SK-N-SH treated with all-trans-retinoic acid at 6 μM for 48 hours (cell line): ENCODE measurements around the gene SARS1.

Experiments used
- ATAC-seq: fragments of 200-7000 bp; cut with Tn5 transposase; 3 replicates; pipeline ENCODE4 v1.9.1; 2020; ENCODE audit warnings: mild to moderate bottlenecking, moderate library complexity
- ARNTL ChIP-seq: fragments of 450-650 bp; formaldehyde crosslinking; IDR thresholded peaks from 2 replicates; pipeline ENCODE4 v1.5.0; 2020; ENCODE audit warnings: low read depth, mild to moderate bottlenecking, moderate library complexity, borderline replicate concordance
- BACH2 ChIP-seq: fragments of 250-450 bp; sonication (Bioruptor Pico); IDR thresholded peaks from 2 replicates; pipeline ENCODE4 v1.9.0; 2021; ENCODE audit warnings: mild to moderate bottlenecking, borderline replicate concordance
- CSDC2 ChIP-seq: fragments of 250-450 bp; sonication (Bioruptor Pico); IDR thresholded peaks from 2 replicates; pipeline ENCODE4 v1.5.0; 2020; ENCODE audit warnings: mild to moderate bottlenecking, moderate library complexity
- ESRRG ChIP-seq: fragments of 250-450 bp; sonication (Bioruptor Pico); IDR thresholded peaks from 2 replicates; pipeline ENCODE4 v1.6.1; 2021; ENCODE audit warnings: mild to moderate bottlenecking
- ISL1 ChIP-seq: fragments of 250-450 bp; sonication (Bioruptor Pico); IDR thresholded peaks from 2 replicates; pipeline ENCODE4 v2.1.2; 2022; ENCODE audit warnings: mild to moderate bottlenecking, moderate library complexity
- PPARA ChIP-seq: fragments of 250-450 bp; sonication (Bioruptor Pico); IDR thresholded peaks from 2 replicates; pipeline ENCODE4 v1.5.0; 2020; ENCODE audit warnings: mild to moderate bottlenecking, borderline replicate concordance
- RARB ChIP-seq: fragments of 250-450 bp; sonication (Bioruptor Pico); IDR thresholded peaks from 2 replicates; pipeline ENCODE4 v1.8.0; 2021; ENCODE audit warnings: mild to moderate bottlenecking, moderate library complexity
- SNAI2 ChIP-seq: fragments of 250-450 bp; sonication (Bioruptor Pico); IDR thresholded peaks from 2 replicates; pipeline ENCODE4 v1.5.0; 2020; ENCODE audit warnings: mild to moderate bottlenecking, moderate library complexity
- TCF4 ChIP-seq: fragments of 250-450 bp; sonication (Bioruptor Pico); IDR thresholded peaks from 2 replicates; pipeline ENCODE4 v1.8.0; 2021; ENCODE audit warnings: mild to moderate bottlenecking, moderate library complexity, borderline replicate concordance
- TOX ChIP-seq: fragments of 250-450 bp; sonication (Bioruptor Pico); IDR thresholded peaks from 2 replicates; pipeline ENCODE4 v1.8.0; 2021; ENCODE audit warnings: mild to moderate bottlenecking, moderate library complexity, borderline replicate concordance
- ZC3H10 ChIP-seq: fragments of 250-450 bp; sonication (Bioruptor Pico); IDR thresholded peaks from 2 replicates; pipeline ENCODE4 v1.5.1; 2021; ENCODE audit warnings: mild to moderate bottlenecking, moderate library complexity
- ZFP3 ChIP-seq: fragments of 250-450 bp; sonication (Bioruptor Pico); IDR thresholded peaks from 2 replicates; pipeline ENCODE4 v1.5.0; 2020; ENCODE audit warnings: mild to moderate bottlenecking, moderate library complexity
- ZFP30 ChIP-seq: fragments of 450-650 bp; formaldehyde crosslinking; IDR thresholded peaks from 2 replicates; pipeline ENCODE4 v1.5.0; 2022; ENCODE audit warnings: mild to moderate bottlenecking, moderate library complexity
- ZNF565 ChIP-seq: fragments of 450-650 bp; formaldehyde crosslinking; conservative IDR thresholded peaks from 2 replicates; pipeline ENCODE4 v1.5.0; 2020; ENCODE audit warnings: low read depth, mild to moderate bottlenecking, moderate library complexity
- ZNF70 ChIP-seq: fragments of 450-650 bp; formaldehyde crosslinking; IDR thresholded peaks from 2 replicates; pipeline ENCODE4 v1.5.0; 2020; ENCODE audit warnings: mild to moderate bottlenecking, moderate library complexity
- ZNF8 ChIP-seq: fragments of 450-650 bp; formaldehyde crosslinking; IDR thresholded peaks from 2 replicates; pipeline ENCODE4 v1.5.0; 2020; ENCODE audit warnings: mild to moderate bottlenecking, moderate library complexity
- TF ChIP-seq, protein P1 (sequence below): fragments of 250-450 bp; sonication (Bioruptor Pico); IDR thresholded peaks from 2 replicates; pipeline ENCODE4 v1.8.0; 2021; ENCODE audit warnings: low read depth, mild to moderate bottlenecking, moderate library complexity, borderline replicate concordance
- TF ChIP-seq, protein P2 (sequence below): fragments of 250-450 bp; sonication (Bioruptor Pico); IDR thresholded peaks from 2 replicates; pipeline ENCODE4 v1.8.0; 2020; ENCODE audit warnings: mild to moderate bottlenecking, moderate library complexity, borderline replicate concordance
- TF ChIP-seq, protein P3 (sequence below): fragments of 250-450 bp; sonication (Bioruptor Pico); IDR thresholded peaks from 2 replicates; pipeline ENCODE4 v1.5.0; 2020; ENCODE audit warnings: mild to moderate bottlenecking, moderate library complexity
- TF ChIP-seq, protein P4 (sequence below): fragments of 250-450 bp; sonication (Bioruptor Pico); IDR thresholded peaks from 2 replicates; pipeline ENCODE4 v1.5.1; 2021; ENCODE audit warnings: mild to moderate bottlenecking, moderate library complexity
- TF ChIP-seq, protein P5 (sequence below): fragments of 250-450 bp; sonication (Bioruptor Pico); IDR thresholded peaks from 2 replicates; pipeline ENCODE4 v1.5.1; 2020; ENCODE audit warnings: low read depth, mild to moderate bottlenecking, moderate library complexity

The SARS1 gene

DNA sequence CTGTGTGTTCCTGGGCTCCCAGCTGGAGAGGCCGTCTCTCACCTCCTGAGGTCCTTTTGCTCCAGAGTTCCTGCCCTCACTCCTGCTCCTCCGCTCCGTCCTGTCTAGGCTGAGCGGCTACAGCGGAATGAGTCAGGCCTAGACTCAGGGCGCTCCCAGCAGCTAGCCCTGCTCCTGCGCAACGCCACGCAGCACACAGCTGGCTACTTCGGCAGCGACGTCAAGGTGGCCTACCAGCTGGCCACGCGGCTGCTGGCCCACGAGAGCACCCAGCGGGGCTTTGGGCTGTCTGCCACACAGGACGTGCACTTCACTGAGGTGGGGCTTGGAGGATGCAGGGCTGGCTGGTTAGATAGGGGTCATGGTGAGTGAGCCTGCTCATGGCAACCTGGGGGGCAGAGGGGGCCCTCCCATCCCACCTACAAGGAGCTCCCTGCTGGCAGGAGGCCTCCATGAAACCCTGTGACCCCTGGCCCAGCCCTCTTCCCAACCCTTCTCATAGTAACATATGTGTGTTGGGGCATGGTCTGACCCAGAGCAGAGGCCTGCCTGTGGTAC lies 54.1 kb downstream of the SARS1 start:
- TF ChIP-seq ZNF8 (CRISPR knock-in tag) (no peak), ZFP3 (no peak), CSDC2 (no peak), ZNF565 (CRISPR knock-in tag) (no peak)
- TF ChIP-seq, protein P1, sequence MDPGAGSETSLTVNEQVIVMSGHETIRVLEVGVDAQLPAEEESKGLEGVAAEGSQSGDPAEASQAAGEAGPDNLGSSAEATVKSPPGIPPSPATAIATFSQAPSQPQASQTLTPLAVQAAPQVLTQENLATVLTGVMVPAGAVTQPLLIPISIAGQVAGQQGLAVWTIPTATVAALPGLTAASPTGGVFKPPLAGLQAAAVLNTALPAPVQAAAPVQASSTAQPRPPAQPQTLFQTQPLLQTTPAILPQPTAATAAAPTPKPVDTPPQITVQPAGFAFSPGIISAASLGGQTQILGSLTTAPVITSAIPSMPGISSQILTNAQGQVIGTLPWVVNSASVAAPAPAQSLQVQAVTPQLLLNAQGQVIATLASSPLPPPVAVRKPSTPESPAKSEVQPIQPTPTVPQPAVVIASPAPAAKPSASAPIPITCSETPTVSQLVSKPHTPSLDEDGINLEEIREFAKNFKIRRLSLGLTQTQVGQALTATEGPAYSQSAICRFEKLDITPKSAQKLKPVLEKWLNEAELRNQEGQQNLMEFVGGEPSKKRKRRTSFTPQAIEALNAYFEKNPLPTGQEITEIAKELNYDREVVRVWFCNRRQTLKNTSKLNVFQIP (CRISPR knock-in tag) = no peak
- TF ChIP-seq, all 23 proteins: peak for 0
- no peak for ATAC-seq

DNA sequence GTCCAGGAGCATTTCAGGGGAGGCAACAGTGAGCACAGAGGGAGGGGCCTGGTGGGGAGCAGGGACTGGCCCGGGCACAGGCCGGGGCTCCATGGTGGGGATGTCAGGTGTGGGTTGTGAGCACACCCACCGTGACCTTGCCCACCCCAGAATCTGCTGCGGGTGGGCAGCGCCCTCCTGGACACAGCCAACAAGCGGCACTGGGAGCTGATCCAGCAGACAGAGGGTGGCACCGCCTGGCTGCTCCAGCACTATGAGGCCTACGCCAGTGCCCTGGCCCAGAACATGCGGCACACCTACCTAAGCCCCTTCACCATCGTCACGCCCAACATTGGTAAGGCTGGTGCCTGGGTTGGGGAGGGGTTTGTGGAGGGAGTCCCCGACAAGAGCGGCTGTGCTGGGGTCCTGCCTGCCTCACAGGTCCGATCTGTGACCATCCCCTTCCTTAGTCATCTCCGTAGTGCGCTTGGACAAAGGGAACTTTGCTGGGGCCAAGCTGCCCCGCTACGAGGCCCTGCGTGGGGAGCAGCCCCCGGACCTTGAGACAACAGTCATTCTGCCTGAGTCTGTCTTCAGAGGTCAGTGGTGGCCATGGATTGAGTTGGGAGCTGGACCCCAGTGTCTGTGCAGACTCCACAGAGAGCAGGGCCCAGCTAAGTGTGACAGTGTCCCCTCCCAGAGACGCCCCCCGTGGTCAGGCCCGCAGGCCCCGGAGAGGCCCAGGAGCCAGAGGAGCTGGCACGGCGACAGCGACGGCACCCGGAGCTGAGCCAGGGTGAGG lies 54.9 kb downstream of the SARS1 start:
- TF ChIP-seq ZNF70 (no peak), ZC3H10 (CRISPR knock-in tag) (no peak), BACH2 (CRISPR knock-in tag) (no peak)
- TF ChIP-seq, protein P1 (CRISPR knock-in tag) = no peak
- ATAC-seq = no peak

DNA sequence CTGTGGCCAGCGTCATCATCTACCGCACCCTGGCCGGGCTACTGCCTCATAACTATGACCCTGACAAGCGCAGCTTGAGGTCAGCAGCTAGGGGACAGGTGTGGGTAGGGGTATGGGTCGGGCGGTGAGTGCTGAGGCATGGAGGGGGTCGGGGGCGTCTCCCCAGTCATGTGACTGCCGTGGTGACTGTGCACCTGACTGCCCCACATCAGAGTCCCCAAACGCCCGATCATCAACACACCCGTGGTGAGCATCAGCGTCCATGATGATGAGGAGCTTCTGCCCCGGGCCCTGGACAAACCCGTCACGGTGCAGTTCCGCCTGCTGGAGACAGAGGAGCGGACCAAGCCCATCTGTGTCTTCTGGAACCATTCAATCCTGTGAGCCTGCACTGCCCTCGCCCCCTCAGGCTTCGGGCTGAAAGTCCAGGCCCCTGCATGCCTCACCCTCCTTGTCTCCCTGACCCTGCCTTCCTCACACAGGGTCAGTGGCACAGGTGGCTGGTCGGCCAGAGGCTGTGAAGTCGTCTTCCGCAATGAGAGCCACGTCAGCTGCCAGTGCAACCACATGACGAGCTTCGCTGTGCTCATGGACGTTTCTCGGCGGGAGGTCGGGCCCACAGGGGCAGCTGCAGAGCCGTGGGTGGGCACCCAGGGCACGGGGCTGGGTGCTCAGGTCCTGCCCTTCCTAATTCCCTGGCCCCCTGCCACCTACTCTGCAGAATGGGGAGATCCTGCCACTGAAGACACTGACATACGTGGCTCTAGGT lies 55.7 kb downstream of the SARS1 start:
- no peak for ATAC-seq
- TF ChIP-seq BACH2 (CRISPR knock-in tag) = no peak
- no peak for TF ChIP-seq ESRRG (CRISPR knock-in tag)
- TF ChIP-seq, protein P2, sequence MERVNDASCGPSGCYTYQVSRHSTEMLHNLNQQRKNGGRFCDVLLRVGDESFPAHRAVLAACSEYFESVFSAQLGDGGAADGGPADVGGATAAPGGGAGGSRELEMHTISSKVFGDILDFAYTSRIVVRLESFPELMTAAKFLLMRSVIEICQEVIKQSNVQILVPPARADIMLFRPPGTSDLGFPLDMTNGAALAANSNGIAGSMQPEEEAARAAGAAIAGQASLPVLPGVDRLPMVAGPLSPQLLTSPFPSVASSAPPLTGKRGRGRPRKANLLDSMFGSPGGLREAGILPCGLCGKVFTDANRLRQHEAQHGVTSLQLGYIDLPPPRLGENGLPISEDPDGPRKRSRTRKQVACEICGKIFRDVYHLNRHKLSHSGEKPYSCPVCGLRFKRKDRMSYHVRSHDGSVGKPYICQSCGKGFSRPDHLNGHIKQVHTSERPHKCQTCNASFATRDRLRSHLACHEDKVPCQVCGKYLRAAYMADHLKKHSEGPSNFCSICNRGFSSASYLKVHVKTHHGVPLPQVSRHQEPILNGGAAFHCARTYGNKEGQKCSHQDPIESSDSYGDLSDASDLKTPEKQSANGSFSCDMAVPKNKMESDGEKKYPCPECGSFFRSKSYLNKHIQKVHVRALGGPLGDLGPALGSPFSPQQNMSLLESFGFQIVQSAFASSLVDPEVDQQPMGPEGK (CRISPR knock-in tag) = no peak
- TF ChIP-seq, protein P3, sequence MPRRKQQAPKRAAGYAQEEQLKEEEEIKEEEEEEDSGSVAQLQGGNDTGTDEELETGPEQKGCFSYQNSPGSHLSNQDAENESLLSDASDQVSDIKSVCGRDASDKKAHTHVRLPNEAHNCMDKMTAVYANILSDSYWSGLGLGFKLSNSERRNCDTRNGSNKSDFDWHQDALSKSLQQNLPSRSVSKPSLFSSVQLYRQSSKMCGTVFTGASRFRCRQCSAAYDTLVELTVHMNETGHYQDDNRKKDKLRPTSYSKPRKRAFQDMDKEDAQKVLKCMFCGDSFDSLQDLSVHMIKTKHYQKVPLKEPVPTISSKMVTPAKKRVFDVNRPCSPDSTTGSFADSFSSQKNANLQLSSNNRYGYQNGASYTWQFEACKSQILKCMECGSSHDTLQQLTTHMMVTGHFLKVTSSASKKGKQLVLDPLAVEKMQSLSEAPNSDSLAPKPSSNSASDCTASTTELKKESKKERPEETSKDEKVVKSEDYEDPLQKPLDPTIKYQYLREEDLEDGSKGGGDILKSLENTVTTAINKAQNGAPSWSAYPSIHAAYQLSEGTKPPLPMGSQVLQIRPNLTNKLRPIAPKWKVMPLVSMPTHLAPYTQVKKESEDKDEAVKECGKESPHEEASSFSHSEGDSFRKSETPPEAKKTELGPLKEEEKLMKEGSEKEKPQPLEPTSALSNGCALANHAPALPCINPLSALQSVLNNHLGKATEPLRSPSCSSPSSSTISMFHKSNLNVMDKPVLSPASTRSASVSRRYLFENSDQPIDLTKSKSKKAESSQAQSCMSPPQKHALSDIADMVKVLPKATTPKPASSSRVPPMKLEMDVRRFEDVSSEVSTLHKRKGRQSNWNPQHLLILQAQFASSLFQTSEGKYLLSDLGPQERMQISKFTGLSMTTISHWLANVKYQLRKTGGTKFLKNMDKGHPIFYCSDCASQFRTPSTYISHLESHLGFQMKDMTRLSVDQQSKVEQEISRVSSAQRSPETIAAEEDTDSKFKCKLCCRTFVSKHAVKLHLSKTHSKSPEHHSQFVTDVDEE = no peak
- TF ChIP-seq CSDC2 = no peak
- TF ChIP-seq, protein P4, sequence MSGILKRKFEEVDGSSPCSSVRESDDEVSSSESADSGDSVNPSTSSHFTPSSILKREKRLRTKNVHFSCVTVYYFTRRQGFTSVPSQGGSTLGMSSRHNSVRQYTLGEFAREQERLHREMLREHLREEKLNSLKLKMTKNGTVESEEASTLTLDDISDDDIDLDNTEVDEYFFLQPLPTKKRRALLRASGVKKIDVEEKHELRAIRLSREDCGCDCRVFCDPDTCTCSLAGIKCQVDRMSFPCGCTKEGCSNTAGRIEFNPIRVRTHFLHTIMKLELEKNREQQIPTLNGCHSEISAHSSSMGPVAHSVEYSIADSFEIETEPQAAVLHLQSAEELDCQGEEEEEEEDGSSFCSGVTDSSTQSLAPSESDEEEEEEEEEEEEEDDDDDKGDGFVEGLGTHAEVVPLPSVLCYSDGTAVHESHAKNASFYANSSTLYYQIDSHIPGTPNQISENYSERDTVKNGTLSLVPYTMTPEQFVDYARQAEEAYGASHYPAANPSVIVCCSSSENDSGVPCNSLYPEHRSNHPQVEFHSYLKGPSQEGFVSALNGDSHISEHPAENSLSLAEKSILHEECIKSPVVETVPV = no peak
- no peak for TF ChIP-seq ISL1
- TF ChIP-seq ZFP30 = no peak
- TF ChIP-seq RARB (CRISPR knock-in tag) = no peak
- no peak for TF ChIP-seq ZNF8 (CRISPR knock-in tag)
- no peak for TF ChIP-seq ZNF565 (CRISPR knock-in tag)
- no peak for TF ChIP-seq TCF4 (CRISPR knock-in tag)
- no peak for TF ChIP-seq ZNF70
- TF ChIP-seq TOX (CRISPR knock-in tag) = no peak
- TF ChIP-seq PPARA = no peak
- TF ChIP-seq ARNTL (CRISPR knock-in tag) = no peak
- TF ChIP-seq SNAI2 = no peak
- TF ChIP-seq, protein P5, sequence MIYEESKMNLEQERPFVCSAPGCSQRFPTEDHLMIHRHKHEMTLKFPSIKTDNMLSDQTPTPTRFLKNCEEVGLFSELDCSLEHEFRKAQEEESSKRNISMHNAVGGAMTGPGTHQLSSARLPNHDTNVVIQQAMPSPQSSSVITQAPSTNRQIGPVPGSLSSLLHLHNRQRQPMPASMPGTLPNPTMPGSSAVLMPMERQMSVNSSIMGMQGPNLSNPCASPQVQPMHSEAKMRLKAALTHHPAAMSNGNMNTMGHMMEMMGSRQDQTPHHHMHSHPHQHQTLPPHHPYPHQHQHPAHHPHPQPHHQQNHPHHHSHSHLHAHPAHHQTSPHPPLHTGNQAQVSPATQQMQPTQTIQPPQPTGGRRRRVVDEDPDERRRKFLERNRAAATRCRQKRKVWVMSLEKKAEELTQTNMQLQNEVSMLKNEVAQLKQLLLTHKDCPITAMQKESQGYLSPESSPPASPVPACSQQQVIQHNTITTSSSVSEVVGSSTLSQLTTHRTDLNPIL (CRISPR knock-in tag) = no peak
